Spleen (tissue), 11 donors: Measurements from ENCODE around the gene FERMT1. TPM values are rescaled to one million over a fixed set of nuclear protein-coding genes. Genes with fewer than 3 reads are reported as not detected.
"Not testable (repeated sequence)": the region's sequence is repeated elsewhere in the genome, so short reads cannot be mapped to it uniquely, and the experiment has no call there.

Experiments
- DNase-seq: peaks from one replicate; pipeline ENCODE4 v3.0.0-alpha.2; 2020
- H3K27ac ChIP-seq, 8 donors: fragments of 200-600 bp; sonication (generic) in 7 of 8; 1 replicate in 4 of 8; 2 replicates in 4 of 8; pipeline versions ENCODE4 v1.5.0 to v1.8.0; 2016 to 2021; ENCODE audit warnings: inconsistent platforms in 4 of 8, mild to moderate bottlenecking in 4 of 8, moderate library complexity in 1 of 8
- H3K27me3 ChIP-seq, 7 donors: fragments of 200-600 bp; sonication (generic) in 6 of 7; replicated peaks in 1 of 7; 1 replicate in 4 of 7; 2 replicates in 3 of 7; pipeline versions ENCODE4 v1.5.0 to v1.8.0; 2016 to 2021; ENCODE audit warnings: inconsistent platforms in 3 of 7, mild to moderate bottlenecking in 1 of 7
- H3K36me3 ChIP-seq, 6 donors: fragments of 200-600 bp; sonication (generic) in 5 of 6; 1 replicate in 4 of 6; 2 replicates in 2 of 6; pipeline versions ENCODE4 v1.5.0 to v1.8.0; 2016 to 2021; ENCODE audit warnings: inconsistent platforms in 2 of 6
- H3K4me1 ChIP-seq, 6 donors: fragments of 200-600 bp; sonication (generic) in 5 of 6; 1 replicate in 3 of 6; 2 replicates in 3 of 6; pipeline versions ENCODE4 v1.5.0 to v1.8.0; 2016 to 2021; ENCODE audit warnings: inconsistent platforms in 3 of 6
- H3K4me3 ChIP-seq, 8 donors: fragments of 200-600 bp; sonication (generic) in 7 of 8; 1 replicate in 4 of 8; 2 replicates in 4 of 8; pipeline versions ENCODE4 v1.5.0 to v1.8.0; 2016 to 2021; ENCODE audit warnings: inconsistent platforms in 4 of 8, mild to moderate bottlenecking in 4 of 8, moderate library complexity in 2 of 8
- H3K9me3 ChIP-seq, 8 donors: fragments of 200-600 bp; sonication (generic) in 7 of 8; 1 replicate in 4 of 8; 2 replicates in 4 of 8; pipeline versions ENCODE4 v1.5.0 to v1.8.0; 2016 to 2021; ENCODE audit warnings: inconsistent platforms in 4 of 8
- CTCF ChIP-seq, 11 experiments: fragments of 200-600 bp in 7 of 11; fragments of 450-650 bp in 4 of 11; sonication (generic) in 4 of 11; IDR thresholded peaks in 8 of 11; conservative IDR thresholded peaks in 3 of 11; 1 replicate in 7 of 11; 2 replicates in 4 of 11; pipeline versions ENCODE4 v1.4.0 to v1.8.0; 2016 to 2021; ENCODE audit warnings: antibody characterized with exemption in 11 of 11, inconsistent platforms in 4 of 11, mild to moderate bottlenecking in 1 of 11
- POLR2A ChIP-seq, 3 donors: fragments of 450-650 bp; IDR thresholded peaks; one replicate each; pipeline ENCODE4 v1.5.1; 2017; ENCODE audit warnings: antibody characterized with exemption in 3 of 3, mild to moderate bottlenecking in 1 of 3
- POLR2AphosphoS5 ChIP-seq, 3 donors: sonication (generic); formaldehyde crosslinking; IDR thresholded peaks; one replicate each; pipeline ENCODE4 v1.5.1; 2017; ENCODE audit warnings: antibody characterized with exemption in 3 of 3
- WGBS, 5 donors: extraction: QIAGEN DNeasy Blood & Tissue Kit in 3 of 5; methylation state at CpG; one replicate each; pipeline versions ENCODE4 v1.1.5 to v1.1.7; 2013 to 2018; 5-methylcytosine and 5-hydroxymethylcytosine counted together
- intact Hi-C: fragments of 100-400 bp; cut with DNase I; formaldehyde crosslinking; loops from one replicate; pipeline ENCODE4 v1.15.0; 2023; ENCODE audit warnings: low total_unique reads
- polyA plus RNA-seq, 3 donors: library from polyadenylated mRNA; stranded (reverse); fragments of 200-250 nt; gene quantifications; one replicate each; pipeline ENCODE4 v1.2.1, GENCODE V29; 2013
- total RNA-seq, 7 donors: library from RNA; depleted of rRNA in 3 of 7; stranded (reverse); fragments of >200 nt in 3 of 7; fragmentation: NEBNext Ultra II Directional in 4 of 7; extraction: Animal tissue kit (Norgen Biotek cat#: 25700) in 4 of 7; gene quantifications; one replicate each; pipeline versions ENCODE4 v1.1.0 to v1.2.1, GENCODE V29; 2016 to 2021
- donor health status: healthy with polysubstance abuse.
- donor health status: DM: no; HTN: no; CAD: no; lungs with moderate emphysema.
- donor health status: DM: no; HTN: no; CAD: no.
- donor health status: Bipolar disorder and iron deficiency.
- donor health status: healthy.
- donor health status: DM: no; HTN: no; CAD: no.
- donor health status: DM: yes; HTN: yes; CAD: no.

FERMT1 gene
- total and polyA plus RNA-seq, 10 donors = 0.06 to 1.3 (median 0.33) TPM

GRCh38 chr20:6113951-6114350 lies 8.9 kb downstream of the FERMT1 start:
- DNase-seq = no peak
- H3K4me3 ChIP-seq = no peak overlapping the region
- TF ChIP-seq POLR2A (IDR thresholded peaks at IDR 0.05) = no peak
- no peak for TF ChIP-seq CTCF (IDR thresholded peaks at IDR 0.05 in 8 of 11, conservative IDR thresholded peaks at IDR 0.05 in 3 of 11)
- H3K9me3 ChIP-seq = peaks cover 0 to 35% (median 29%) of the 10 kb centered on the region in 8 donors
- peaks cover 0 to 2% (median 0%) of the 10 kb centered on the region in 7 donors for H3K27me3 ChIP-seq
- no peaks in the 10 kb centered on the region for H3K36me3 ChIP-seq
- WGBS, 5 donors = 73 to 80% (median 76%) methylated on average over 3 of the region's 3 CpGs
- no peak overlapping the region for H3K27ac ChIP-seq
- H3K4me1 ChIP-seq = no peaks in the 10 kb centered on the region
- intact Hi-C loops = no loop called here

DNA sequence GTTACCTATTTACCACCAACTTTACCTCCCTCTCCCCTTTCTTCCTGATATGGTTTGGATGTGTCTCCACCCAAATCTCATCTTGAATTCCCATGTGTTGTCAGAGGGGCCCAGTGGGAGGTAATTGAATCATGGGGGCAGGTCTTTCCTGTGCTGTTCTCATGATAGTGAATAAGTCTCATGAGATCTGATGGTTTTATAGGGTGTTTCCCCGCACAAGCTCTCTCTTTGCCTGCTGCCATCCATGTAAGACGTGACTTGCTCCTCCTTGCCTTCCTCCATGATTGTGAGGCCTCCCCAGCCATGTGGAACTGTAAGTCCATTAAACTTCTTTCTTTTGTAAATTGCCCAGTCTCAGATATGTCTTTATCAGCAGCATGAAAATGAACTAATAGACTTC lies 9.9 kb downstream of the FERMT1 start:
- H3K27ac ChIP-seq, DNase-seq, H3K4me1 ChIP-seq, intact Hi-C loops, H3K36me3 ChIP-seq, H3K27me3 ChIP-seq, H3K4me3 ChIP-seq: not testable (repeated sequence)
- peaks cover 0 to 35% (median 29%) of the 10 kb centered on the region in 8 donors for H3K9me3 ChIP-seq
- WGBS, 5 donors = 75 to 86% (median 77%) methylated on average over 2 of the region's 2 CpGs

DNA sequence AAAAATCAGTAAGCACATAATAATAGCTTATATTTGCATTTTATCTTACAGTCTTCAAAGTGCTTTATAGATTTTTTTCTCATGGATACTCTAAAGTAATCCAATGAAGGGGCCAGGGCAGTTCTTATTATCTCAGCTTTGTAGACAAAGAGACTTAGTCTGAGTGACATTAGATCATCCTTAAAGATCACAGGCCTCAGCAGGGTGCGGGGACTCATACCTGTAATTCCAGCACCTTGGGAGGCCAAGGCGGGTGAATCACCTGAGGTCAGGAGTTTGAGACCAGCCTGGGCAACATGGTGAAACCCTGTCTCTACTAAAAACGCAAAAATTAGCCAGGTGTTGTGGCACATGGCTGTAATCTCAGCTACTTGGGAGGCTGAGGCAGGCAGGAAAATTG lies 14.5 kb downstream of the FERMT1 start:
- no peaks in the 10 kb centered on the region for H3K4me1 ChIP-seq
- 79 to 90% (median 85%) methylated on average over 3 of the region's 3 CpGs for WGBS, 5 donors
- H3K4me3 ChIP-seq = no peak overlapping the region
- no peaks in the 10 kb centered on the region for H3K36me3 ChIP-seq
- H3K9me3 ChIP-seq = peaks cover 0 to 11% (median 8%) of the 10 kb centered on the region in 8 donors
- no peak for DNase-seq
- no peaks in the 10 kb centered on the region for H3K27me3 ChIP-seq
- TF ChIP-seq POLR2A (IDR thresholded peaks at IDR 0.05) (no peak), POLR2AphosphoS5 (IDR thresholded peaks at IDR 0.05) (no peak), CTCF (IDR thresholded peaks at IDR 0.05 in 8 of 11, conservative IDR thresholded peaks at IDR 0.05 in 3 of 11) (no peak)
- intact Hi-C loops = no loop called here
- H3K27ac ChIP-seq = no peak overlapping the region

GRCh38 chr20:6104493-6105188 lies 18.2 kb downstream of the FERMT1 start:
- intact Hi-C loops = no loop called here
- 57 to 78% (median 76%) methylated on average over 7 of the region's 7 CpGs for whole genome bisulfite sequencing, 5 donors
- Histone ChIP-seq H3K36me3 (no peaks in the 10 kb centered on the region), H3K4me3 (no peak overlapping the region), H3K4me1 (no peaks in the 10 kb centered on the region), H3K27me3 (peaks cover 0 to 7% (median 0%) of the 10 kb centered on the region in 7 donors), H3K9me3 (no peaks in the 10 kb centered on the region), H3K27ac (no peak overlapping the region)
- TF ChIP-seq POLR2A (IDR thresholded peaks at IDR 0.05) (no peak), POLR2AphosphoS5 (IDR thresholded peaks at IDR 0.05) (no peak), CTCF (IDR thresholded peaks at IDR 0.05 in 8 of 11, conservative IDR thresholded peaks at IDR 0.05 in 3 of 11) (no peak)
- DNase-seq = no peak
